ENCODE results near the gene CUX1.

CUX1 gene

GRCh38 chr7:102089175-102090098 is 272.0 kb downstream of the CUX1 start:
- TF ChIP-seq GATA2 (IDR thresholded peaks at IDR 0.05; ENCODE audit: low read depth, low read length) = no peak
- TF ChIP-seq GATA3 (IDR thresholded peaks at IDR 0.05; ENCODE audit: low read depth, low read length) = no peak

GRCh38 chr7:102093599-102094315 is 276.3 kb downstream of the CUX1 start:
- TF ChIP-seq GATA3 (IDR thresholded peaks at IDR 0.05; ENCODE audit: low read depth, low read length) (no peak), GATA2 (IDR thresholded peaks at IDR 0.05; ENCODE audit: low read depth, low read length) (no peak)

- TF ChIP-seq GATA2 (IDR thresholded peaks at IDR 0.05; ENCODE audit: low read depth, low read length) (no peak), GATA3 (IDR thresholded peaks at IDR 0.05; ENCODE audit: low read depth, low read length) (no peak)
Observed at GRCh38 chr7:102094316-102094650, 276.9 kb downstream of the CUX1 start.

- no peak for TF ChIP-seq GATA3 (IDR thresholded peaks at IDR 0.05; ENCODE audit: low read depth, low read length)
- TF ChIP-seq GATA2 (IDR thresholded peaks at IDR 0.05; ENCODE audit: low read depth, low read length) = no peak
Observed at GRCh38 chr7:102095321-102096011, 278.0 kb downstream of the CUX1 start.

GRCh38 chr7:102096012-102096332 is 278.5 kb downstream of the CUX1 start:
- TF ChIP-seq GATA2 (IDR thresholded peaks at IDR 0.05; ENCODE audit: low read depth, low read length) (no peak), GATA3 (IDR thresholded peaks at IDR 0.05; ENCODE audit: low read depth, low read length) (no peak)

- no peak for TF ChIP-seq GATA3 (IDR thresholded peaks at IDR 0.05; ENCODE audit: low read depth, low read length)
- no peak for TF ChIP-seq GATA2 (IDR thresholded peaks at IDR 0.05; ENCODE audit: low read depth, low read length)
Observed at GRCh38 chr7:102096706-102097427, 279.4 kb downstream of the CUX1 start.

- TF ChIP-seq GATA3 (IDR thresholded peaks at IDR 0.05; ENCODE audit: low read depth, low read length) (no peak), GATA2 (IDR thresholded peaks at IDR 0.05; ENCODE audit: low read depth, low read length) (no peak)
Observed at GRCh38 chr7:102097601-102098161, 280.3 kb downstream of the CUX1 start.

- TF ChIP-seq GATA2 (IDR thresholded peaks at IDR 0.05; ENCODE audit: low read depth, low read length) (no peak), GATA3 (IDR thresholded peaks at IDR 0.05; ENCODE audit: low read depth, low read length) (no peak)
Observed at GRCh38 chr7:102098986-102099385, 281.6 kb downstream of the CUX1 start.

- TF ChIP-seq GATA3 (IDR thresholded peaks at IDR 0.05; ENCODE audit: low read depth, low read length) = no peak
- no peak for TF ChIP-seq GATA2 (IDR thresholded peaks at IDR 0.05; ENCODE audit: low read depth, low read length)
Observed at GRCh38 chr7:102099474-102099873, 282.0 kb downstream of the CUX1 start.

GRCh38 chr7:102101111-102101551 is 283.7 kb downstream of the CUX1 start:
- TF ChIP-seq GATA2 (IDR thresholded peaks at IDR 0.05; ENCODE audit: low read depth, low read length) (no peak), GATA3 (IDR thresholded peaks at IDR 0.05; ENCODE audit: low read depth, low read length) (no peak)

GRCh38 chr7:102101926-102102325 is 284.5 kb downstream of the CUX1 start:
- no peak for TF ChIP-seq GATA2 (IDR thresholded peaks at IDR 0.05; ENCODE audit: low read depth, low read length)
- TF ChIP-seq GATA3 (IDR thresholded peaks at IDR 0.05; ENCODE audit: low read depth, low read length) = no peak

- TF ChIP-seq GATA3 (IDR thresholded peaks at IDR 0.05; ENCODE audit: low read depth, low read length) = no peak
- TF ChIP-seq GATA2 (IDR thresholded peaks at IDR 0.05; ENCODE audit: low read depth, low read length) = no peak
Observed at GRCh38 chr7:102103027-102103372, 285.6 kb downstream of the CUX1 start.

- TF ChIP-seq GATA3 (IDR thresholded peaks at IDR 0.05; ENCODE audit: low read depth, low read length) (no peak), GATA2 (IDR thresholded peaks at IDR 0.05; ENCODE audit: low read depth, low read length) (no peak)
Observed at GRCh38 chr7:102104245-102104644, 286.8 kb downstream of the CUX1 start.

Measured in SH-SY5Y (cell line).